GM12891 (cell line): ENCODE measurements around the gene LAPTM5.

ENCODE experiments used
- PAX5 ChIP-seq: IDR thresholded peaks from 2 replicates; pipeline ENCODE4 v1.6.1; 2011; ENCODE audit warnings: low read length, moderate library complexity, mild to moderate bottlenecking; ENCODE audit not compliant: insufficient read depth, severe bottlenecking
- POLR2A ChIP-seq: IDR thresholded peaks from 2 replicates; pipeline ENCODE4 v1.6.1; 2011; ENCODE audit warnings: low read depth, low read length, control low read depth
- POLR2AphosphoS5 ChIP-seq: IDR thresholded peaks from 2 replicates; pipeline ENCODE4 v1.6.1; 2011; ENCODE audit warnings: low read depth, low read length, control low read depth
- POU2F2 ChIP-seq: IDR thresholded peaks from 2 replicates; pipeline ENCODE4 v1.6.1; 2011; ENCODE audit warnings: low read depth, mild to moderate bottlenecking, control low read depth, low read length, moderate library complexity
- SPI1 ChIP-seq: IDR thresholded peaks from 2 replicates; pipeline ENCODE4 v1.6.1; 2011; ENCODE audit warnings: low read depth, low read length, control low read depth
- TAF1 ChIP-seq: IDR thresholded peaks from 2 replicates; pipeline ENCODE4 v1.6.1; 2011; ENCODE audit warnings: low read depth, low read length, control low read depth

- TF ChIP-seq POLR2A, result no peak
- TF ChIP-seq POU2F2, result no peak
- no peak for TF ChIP-seq POLR2AphosphoS5
- TF ChIP-seq TAF1, result no peak; the same call in 1 of the 2 replicates
- TF ChIP-seq SPI1, result no peak
- no peak for TF ChIP-seq PAX5
Observed at GRCh38 chr1:30761381-30762151, 4.0 kb upstream of the LAPTM5 start.
